Mesendoderm (in vitro differentiated cells): Measurements from ENCODE around the gene SULF2.

Experiments
- DNase-seq: peaks from one replicate; pipeline ENCODE4 v3.0.0; 2013
- H2AK5ac ChIP-seq: 2 replicates; pipeline ENCODE4 v1.6.1; 2013; ENCODE audit warnings: low read length, inconsistent platforms
- H2BK120ac ChIP-seq: 2 replicates; pipeline ENCODE4 v1.6.1; 2013; ENCODE audit warnings: low read depth, mild to moderate bottlenecking, low read length, moderate library complexity, mixed read lengths
- H2BK15ac ChIP-seq: replicated peaks from 2 replicates; pipeline ENCODE4 v1.6.1; 2013; ENCODE audit warnings: low read depth, mild to moderate bottlenecking, moderate library complexity
- H2BK5ac ChIP-seq: 2 replicates; pipeline ENCODE4 v1.6.1; 2013; ENCODE audit warnings: low read length, inconsistent platforms
- H3K18ac ChIP-seq: 2 replicates; pipeline ENCODE4 v1.6.1; 2013; ENCODE audit warnings: mild to moderate bottlenecking, low read length, mixed read lengths
- H3K23ac ChIP-seq: one replicate; pipeline ENCODE4 v1.6.1; 2013; ENCODE audit warnings: low read length
- H3K27ac ChIP-seq: 2 replicates; pipeline ENCODE4 v1.5.1; 2013; ENCODE audit warnings: low read depth, mild to moderate bottlenecking, inconsistent platforms, low read length, moderate library complexity
- H3K27me3 ChIP-seq: 2 replicates; pipeline ENCODE4 v1.6.1; 2013; ENCODE audit warnings: low read length, control low read depth, mild to moderate bottlenecking, inconsistent platforms; ENCODE audit not compliant: insufficient read depth, poor library complexity
- H3K36me3 ChIP-seq: 2 replicates; pipeline ENCODE4 v1.6.1; 2013; ENCODE audit warnings: low read length, inconsistent platforms; ENCODE audit not compliant: control insufficient read depth, insufficient read depth
- H3K4ac ChIP-seq: one replicate; pipeline ENCODE4 v1.6.1; 2013; ENCODE audit warnings: low read depth, mild to moderate bottlenecking, low read length, moderate library complexity
- H3K4me1 ChIP-seq: 2 replicates; pipeline ENCODE4 v1.6.1; 2013; ENCODE audit warnings: low read depth, low read length, inconsistent platforms; ENCODE audit not compliant: control insufficient read depth
- H3K4me2 ChIP-seq: 2 replicates; pipeline ENCODE4 v1.6.1; 2013; ENCODE audit warnings: low read length
- H3K4me3 ChIP-seq: 2 replicates; pipeline ENCODE4 v1.5.1; 2013; ENCODE audit warnings: mild to moderate bottlenecking, low read length
- H3K56ac ChIP-seq: one replicate; pipeline ENCODE4 v1.6.1; 2013; ENCODE audit warnings: low read length
- H3K79me1 ChIP-seq: 2 replicates; pipeline ENCODE4 v1.6.1; 2013; ENCODE audit warnings: low read length, inconsistent platforms
- H3K79me2 ChIP-seq: 2 replicates; pipeline ENCODE4 v1.6.1; 2013; ENCODE audit warnings: mild to moderate bottlenecking, low read length; ENCODE audit not compliant: control insufficient read depth, insufficient read depth
- H3K9ac ChIP-seq: 2 replicates; pipeline ENCODE4 v1.6.1; 2013; ENCODE audit warnings: low read length, inconsistent platforms
- H4K5ac ChIP-seq: one replicate; pipeline ENCODE4 v1.6.1; 2013; ENCODE audit warnings: low read length
- H4K8ac ChIP-seq: one replicate; pipeline ENCODE4 v1.6.1; 2013; ENCODE audit warnings: low read depth, mild to moderate bottlenecking, control low read depth, low read length, moderate library complexity
- WGBS: extraction: QIAGEN DNeasy Blood & Tissue Kit; methylation state at CpG from one replicate; pipeline ENCODE4 v1.1.7; 2013; ENCODE audit warnings: low lambda C conversion rate, missing lambda C conversion rate; ENCODE audit not compliant: insufficient coverage; ENCODE audit errors: extremely low coverage; 5-methylcytosine and 5-hydroxymethylcytosine counted together

SULF2 gene

DNA sequence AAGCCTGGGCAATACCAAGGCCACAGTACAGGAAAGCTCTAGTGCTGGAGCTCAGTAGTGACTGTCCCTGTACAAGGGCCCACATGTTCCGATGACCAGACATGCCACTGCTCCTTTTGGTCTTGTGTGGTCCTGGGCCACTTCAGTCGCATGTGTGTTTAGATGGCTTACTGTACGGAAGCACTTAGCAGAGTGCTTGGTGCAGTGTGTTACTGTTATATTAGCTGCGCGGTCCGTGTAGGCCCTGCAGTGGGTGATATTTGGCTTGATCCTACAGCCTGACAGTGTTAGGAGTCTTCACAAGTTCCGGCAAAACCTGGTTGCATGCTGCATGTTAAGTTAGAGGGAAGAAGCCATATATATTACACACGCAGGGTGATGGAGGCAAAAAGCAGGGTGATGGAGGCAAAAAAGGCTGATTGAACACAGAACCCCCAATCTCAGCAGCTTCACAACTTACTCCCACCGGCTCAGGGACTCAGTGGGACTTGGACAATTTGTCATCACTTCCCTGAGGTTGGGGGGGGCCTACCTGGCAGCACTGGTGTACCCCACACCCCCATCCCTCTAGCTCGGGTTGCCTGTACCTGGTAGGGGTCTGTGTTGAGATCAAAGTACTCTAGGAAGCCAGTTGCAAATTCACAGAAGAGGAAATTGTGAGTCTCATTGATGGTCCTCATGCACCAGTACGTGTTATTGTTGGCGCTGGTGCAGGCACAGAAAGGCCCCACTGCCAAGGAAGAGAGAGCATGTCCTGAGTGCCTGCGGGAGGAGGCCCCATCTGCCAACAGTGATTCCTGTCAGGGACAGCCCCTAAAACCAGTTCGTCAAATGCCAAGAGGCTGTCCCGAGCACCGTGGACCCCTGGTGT lies 122.6 kb downstream of the SULF2 start:
- H3K23ac ChIP-seq = no peak overlapping the region
- H3K4me1 ChIP-seq = no peaks in the 10 kb centered on the region
- H3K36me3 ChIP-seq = no peaks in the 10 kb centered on the region
- H3K27ac ChIP-seq = no peak overlapping the region
- no peak overlapping the region for H2BK15ac ChIP-seq
- no peak overlapping the region for H4K8ac ChIP-seq
- H3K4ac ChIP-seq = no peak overlapping the region
- DNase-seq = no peak
- H3K79me2 ChIP-seq = no peaks in the 10 kb centered on the region
- H2BK120ac ChIP-seq = no peak overlapping the region
- H3K27me3 ChIP-seq = no peaks in the 10 kb centered on the region
- no peaks in the 10 kb centered on the region for H3K79me1 ChIP-seq
- no peak overlapping the region for H4K5ac ChIP-seq
- H2AK5ac ChIP-seq = no peak overlapping the region
- H3K4me3 ChIP-seq = no peak overlapping the region
- H3K18ac ChIP-seq = no peak overlapping the region
- no CpG with 5 or more reads among the region's 16 CpGs for WGBS
- no peak overlapping the region for H3K4me2 ChIP-seq
- H2BK5ac ChIP-seq = no peak overlapping the region
- no peak overlapping the region for H3K9ac ChIP-seq
- no peak overlapping the region for H3K56ac ChIP-seq

DNA sequence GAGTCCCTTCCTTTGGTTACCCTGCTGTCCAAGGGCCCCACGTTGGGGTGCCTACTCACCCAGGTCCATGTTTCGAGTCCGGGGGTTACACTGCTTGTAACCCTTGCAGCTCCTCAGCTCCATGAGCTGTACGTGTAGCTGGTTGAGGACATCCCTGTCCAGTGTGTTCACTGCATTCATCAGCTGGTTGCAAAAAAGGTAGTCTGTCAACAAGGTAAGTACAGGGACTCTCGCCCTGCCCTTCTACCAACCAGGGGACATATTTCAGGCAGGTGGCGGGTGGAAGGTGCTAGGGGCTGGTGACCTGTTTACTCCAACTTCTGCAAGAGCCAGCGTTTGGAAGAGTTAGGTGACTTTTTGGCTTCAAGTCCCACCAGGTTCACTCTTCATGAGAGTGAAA lies 123.6 kb downstream of the SULF2 start:
- Histone ChIP-seq H2BK120ac (no peak overlapping the region), H2BK15ac (no peak overlapping the region), H3K36me3 (no peaks in the 10 kb centered on the region), H4K8ac (no peak overlapping the region), H3K4me3 (no peak overlapping the region), H3K4me2 (no peak overlapping the region), H3K27ac (no peak overlapping the region), H3K4me1 (no peaks in the 10 kb centered on the region), H3K79me1 (no peaks in the 10 kb centered on the region), H2AK5ac (no peak overlapping the region), H4K5ac (no peak overlapping the region), H3K56ac (no peak overlapping the region), H3K18ac (no peak overlapping the region), H3K27me3 (no peaks in the 10 kb centered on the region), H2BK5ac (no peak overlapping the region), H3K23ac (no peak overlapping the region), H3K4ac (no peak overlapping the region), H3K9ac (no peak overlapping the region), H3K79me2 (no peaks in the 10 kb centered on the region)
- no CpG with 5 or more reads among the region's 7 CpGs for WGBS
- no peak for DNase-seq

GRCh38 chr20:47660983-47661700 lies 124.1 kb downstream of the SULF2 start:
- H3K23ac ChIP-seq = no peak overlapping the region
- no peaks in the 10 kb centered on the region for H3K27me3 ChIP-seq
- H3K4ac ChIP-seq = no peak overlapping the region
- H2BK5ac ChIP-seq = no peak overlapping the region
- H3K27ac ChIP-seq = no peak overlapping the region
- H3K18ac ChIP-seq = no peak overlapping the region
- no peak overlapping the region for H3K56ac ChIP-seq
- H4K8ac ChIP-seq = no peak overlapping the region
- no peaks in the 10 kb centered on the region for H3K79me1 ChIP-seq
- H3K4me3 ChIP-seq = no peak overlapping the region
- no CpG with 5 or more reads among the region's 12 CpGs for WGBS
- DNase-seq = no peak
- H3K4me2 ChIP-seq = no peak overlapping the region
- H3K9ac ChIP-seq = no peak overlapping the region
- no peaks in the 10 kb centered on the region for H3K79me2 ChIP-seq
- H2AK5ac ChIP-seq = no peak overlapping the region
- no peaks in the 10 kb centered on the region for H3K4me1 ChIP-seq
- no peak overlapping the region for H2BK15ac ChIP-seq
- no peaks in the 10 kb centered on the region for H3K36me3 ChIP-seq
- no peak overlapping the region for H4K5ac ChIP-seq
- no peak overlapping the region for H2BK120ac ChIP-seq

DNA sequence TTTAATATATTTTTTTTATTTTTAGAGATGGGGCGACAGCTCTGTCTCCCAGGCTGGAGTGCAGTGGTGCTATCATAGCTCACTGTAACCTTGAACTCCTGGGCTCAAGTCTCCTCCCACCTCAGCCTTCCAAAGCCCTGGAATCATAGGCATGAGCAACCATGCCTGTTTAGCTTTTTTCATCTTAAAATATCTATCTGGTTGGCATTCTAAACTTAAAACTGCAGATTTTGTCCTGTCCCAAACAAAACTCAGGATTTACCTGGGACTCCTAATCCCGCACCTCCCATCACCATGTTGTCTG lies 124.7 kb downstream of the SULF2 start:
- H4K8ac ChIP-seq = no peak overlapping the region
- no peak overlapping the region for H2AK5ac ChIP-seq
- no peaks in the 10 kb centered on the region for H3K79me2 ChIP-seq
- H2BK120ac ChIP-seq = no peak overlapping the region
- H3K23ac ChIP-seq = no peak overlapping the region
- no peak overlapping the region for H2BK15ac ChIP-seq
- H3K27me3 ChIP-seq = no peaks in the 10 kb centered on the region
- H4K5ac ChIP-seq = no peak overlapping the region
- H3K4ac ChIP-seq = no peak overlapping the region
- no peak overlapping the region for H3K9ac ChIP-seq
- no peak overlapping the region for H3K27ac ChIP-seq
- no peak overlapping the region for H2BK5ac ChIP-seq
- no peaks in the 10 kb centered on the region for H3K36me3 ChIP-seq
- DNase-seq = no peak
- no peaks in the 10 kb centered on the region for H3K79me1 ChIP-seq
- WGBS = no CpG with 5 or more reads among the region's 2 CpGs
- no peak overlapping the region for H3K4me3 ChIP-seq
- H3K4me2 ChIP-seq = no peak overlapping the region
- no peak overlapping the region for H3K18ac ChIP-seq
- no peak overlapping the region for H3K56ac ChIP-seq
- H3K4me1 ChIP-seq = no peaks in the 10 kb centered on the region

DNA sequence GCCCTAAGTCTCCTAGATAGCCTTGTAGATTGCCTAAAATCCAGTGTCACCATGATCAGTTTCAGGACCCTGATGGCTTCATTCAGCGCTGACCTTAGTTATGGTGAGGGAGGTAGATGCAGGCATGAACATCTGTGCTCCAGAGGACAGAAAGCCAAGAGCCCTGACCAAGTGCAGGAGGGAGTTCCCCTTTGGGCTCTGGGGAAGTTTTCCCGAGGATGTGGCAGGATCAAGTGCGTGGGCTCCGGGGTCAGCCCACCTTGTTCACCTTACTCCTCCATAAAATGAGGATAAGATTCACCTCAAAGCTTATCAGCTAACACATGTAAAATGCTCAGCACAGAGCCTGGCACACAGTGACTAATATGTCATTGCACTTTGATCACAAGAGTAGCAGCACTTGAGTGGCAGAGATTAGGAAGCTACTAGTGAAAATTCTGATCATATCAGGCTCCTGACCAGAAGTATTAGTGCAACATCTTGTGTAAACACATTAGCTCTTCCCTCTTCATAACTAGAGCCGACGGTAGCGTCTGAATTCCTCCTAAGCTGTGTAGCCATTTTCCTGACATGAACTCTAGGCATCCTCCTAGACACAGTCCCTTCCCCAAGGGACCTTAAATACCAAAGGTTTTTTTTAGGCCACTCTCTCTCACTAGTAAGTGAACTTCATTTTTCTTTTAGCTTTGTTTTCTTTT lies 125.2 kb downstream of the SULF2 start:
- Histone ChIP-seq H2AK5ac (no peak overlapping the region), H4K5ac (no peak overlapping the region), H3K23ac (no peak overlapping the region)

More for the DNA sequence above, 125.2 kb downstream of the SULF2 start:
- no peak overlapping the region for H3K4me2 ChIP-seq
- WGBS = no CpG with 5 or more reads among the region's 7 CpGs
- no peak overlapping the region for H4K8ac ChIP-seq
- H3K9ac ChIP-seq = no peak overlapping the region
- no peaks in the 10 kb centered on the region for H3K79me1 ChIP-seq
- no peak overlapping the region for H2BK15ac ChIP-seq
- no peak overlapping the region for H3K27ac ChIP-seq
- no peaks in the 10 kb centered on the region for H3K4me1 ChIP-seq
- H2BK5ac ChIP-seq = no peak overlapping the region
- no peak overlapping the region for H3K4me3 ChIP-seq
- DNase-seq = no peak
- no peaks in the 10 kb centered on the region for H3K36me3 ChIP-seq
- H3K18ac ChIP-seq = no peak overlapping the region
- H2BK120ac ChIP-seq = no peak overlapping the region
- no peak overlapping the region for H3K4ac ChIP-seq
- no peaks in the 10 kb centered on the region for H3K79me2 ChIP-seq
- H3K27me3 ChIP-seq = no peaks in the 10 kb centered on the region
- H3K56ac ChIP-seq = no peak overlapping the region
